CD4-positive, alpha-beta T cell treated with Interleukin-6 at 100 ng/mL for 8 hours (primary cell): Measurements from ENCODE around the gene ZNF101.
A peak's percentile ranks its signal among the peaks of the same experiment; 100 is the strongest.

ENCODE experiments used
- DNase-seq: peaks from one replicate; pipeline ENCODE4 v3.0.0-alpha.2; 2020; ENCODE audit warnings: mixed read lengths, low spot score

The ZNF101 gene

GRCh38 chr19:19711934-19712828, 43.5 kb downstream of the ZNF101 start:
- no peak for DNase-seq

- no peak for DNase-seq
These were observed 51.2 kb downstream of the ZNF101 start for GRCh38 chr19:19719798-19720197.

GRCh38 chr19:19721896-19722295, 53.3 kb downstream of the ZNF101 start:
- no peak for DNase-seq

- DNase-seq, result peak; percentile 93
These were observed 64.2 kb downstream of the ZNF101 start, which contains the start of gene ZNF14 for GRCh38 chr19:19732579-19733501. Gene ZNF14 (minus strand): TSS chr19:19733112. CDS start chr19:19732958, 154 bp downstream.
